HL-60 (cell line): Measurements from ENCODE around the gene TSPEAR.

ENCODE experiments used
- DNase-seq, 2 experiments: peaks; one replicate each; pipeline ENCODE4 v3.0.0-alpha.2; 2010 to 2020; ENCODE audit warnings: low read depth in 1 of 2, low spot score in 1 of 2
- H3K27ac ChIP-seq: fragments of 250-450 bp; sonication (Bioruptor Pico); replicated peaks from 2 replicates; pipeline ENCODE4 v1.5.1; 2020; ENCODE audit warnings: mild to moderate bottlenecking, moderate library complexity
- H3K27me3 ChIP-seq: fragments of 250-450 bp; sonication (Bioruptor Pico); 2 replicates; pipeline ENCODE4 v1.5.1; 2021; ENCODE audit warnings: mild to moderate bottlenecking, moderate library complexity; ENCODE audit not compliant: insufficient read depth, poor library complexity, severe bottlenecking
- H3K4me3 ChIP-seq: replicated peaks from 2 replicates; pipeline ENCODE4 v1.5.1; 2011; ENCODE audit warnings: mild to moderate bottlenecking, control low read depth, low read length; ENCODE audit not compliant: insufficient read depth
- GABPA ChIP-seq: IDR thresholded peaks from 2 replicates; pipeline ENCODE4 v1.6.1; 2012; ENCODE audit warnings: low read depth
- POLR2AphosphoS5 ChIP-seq: IDR thresholded peaks from 2 replicates; pipeline ENCODE4 v1.6.1; 2012; ENCODE audit warnings: low read depth
- SPI1 ChIP-seq: IDR thresholded peaks from 2 replicates; pipeline ENCODE4 v1.6.1; 2012; ENCODE audit warnings: low read depth, mild to moderate bottlenecking, borderline replicate concordance
- TF ChIP-seq, protein P1 (sequence below): IDR thresholded peaks from one replicate; pipeline ENCODE4 v1.5.1; 2011; ENCODE audit warnings: low read length, control low read depth, inconsistent platforms; ENCODE audit not compliant: insufficient read depth
- TF ChIP-seq, protein P2 (sequence below): IDR thresholded peaks from 2 replicates; pipeline ENCODE4 v1.6.1; 2012; ENCODE audit warnings: low read depth; ENCODE audit not compliant: insufficient replicate concordance

Gene TSPEAR

DNA sequence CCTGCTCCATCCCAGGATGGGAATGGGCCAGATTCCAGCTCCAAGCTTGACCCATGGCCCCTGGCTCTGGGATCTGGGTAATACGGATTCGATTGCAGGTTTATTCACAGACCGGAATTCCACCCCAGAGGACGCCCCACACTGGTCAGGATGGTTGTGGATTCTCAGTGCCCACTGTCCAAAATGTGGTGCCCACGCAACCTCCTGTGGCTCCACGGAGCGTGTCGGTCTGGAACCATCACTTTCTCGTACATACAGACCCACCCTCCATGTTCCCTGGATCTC, 203.0 kb downstream of the TSPEAR start:
- H3K4me3 ChIP-seq = no peak overlapping the region
- TF ChIP-seq SPI1 = no peak
- no peak for TF ChIP-seq GABPA
- TF ChIP-seq, protein P1, sequence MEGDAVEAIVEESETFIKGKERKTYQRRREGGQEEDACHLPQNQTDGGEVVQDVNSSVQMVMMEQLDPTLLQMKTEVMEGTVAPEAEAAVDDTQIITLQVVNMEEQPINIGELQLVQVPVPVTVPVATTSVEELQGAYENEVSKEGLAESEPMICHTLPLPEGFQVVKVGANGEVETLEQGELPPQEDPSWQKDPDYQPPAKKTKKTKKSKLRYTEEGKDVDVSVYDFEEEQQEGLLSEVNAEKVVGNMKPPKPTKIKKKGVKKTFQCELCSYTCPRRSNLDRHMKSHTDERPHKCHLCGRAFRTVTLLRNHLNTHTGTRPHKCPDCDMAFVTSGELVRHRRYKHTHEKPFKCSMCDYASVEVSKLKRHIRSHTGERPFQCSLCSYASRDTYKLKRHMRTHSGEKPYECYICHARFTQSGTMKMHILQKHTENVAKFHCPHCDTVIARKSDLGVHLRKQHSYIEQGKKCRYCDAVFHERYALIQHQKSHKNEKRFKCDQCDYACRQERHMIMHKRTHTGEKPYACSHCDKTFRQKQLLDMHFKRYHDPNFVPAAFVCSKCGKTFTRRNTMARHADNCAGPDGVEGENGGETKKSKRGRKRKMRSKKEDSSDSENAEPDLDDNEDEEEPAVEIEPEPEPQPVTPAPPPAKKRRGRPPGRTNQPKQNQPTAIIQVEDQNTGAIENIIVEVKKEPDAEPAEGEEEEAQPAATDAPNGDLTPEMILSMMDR = no peak
- no peak for TF ChIP-seq POLR2AphosphoS5
- TF ChIP-seq, protein P2, sequence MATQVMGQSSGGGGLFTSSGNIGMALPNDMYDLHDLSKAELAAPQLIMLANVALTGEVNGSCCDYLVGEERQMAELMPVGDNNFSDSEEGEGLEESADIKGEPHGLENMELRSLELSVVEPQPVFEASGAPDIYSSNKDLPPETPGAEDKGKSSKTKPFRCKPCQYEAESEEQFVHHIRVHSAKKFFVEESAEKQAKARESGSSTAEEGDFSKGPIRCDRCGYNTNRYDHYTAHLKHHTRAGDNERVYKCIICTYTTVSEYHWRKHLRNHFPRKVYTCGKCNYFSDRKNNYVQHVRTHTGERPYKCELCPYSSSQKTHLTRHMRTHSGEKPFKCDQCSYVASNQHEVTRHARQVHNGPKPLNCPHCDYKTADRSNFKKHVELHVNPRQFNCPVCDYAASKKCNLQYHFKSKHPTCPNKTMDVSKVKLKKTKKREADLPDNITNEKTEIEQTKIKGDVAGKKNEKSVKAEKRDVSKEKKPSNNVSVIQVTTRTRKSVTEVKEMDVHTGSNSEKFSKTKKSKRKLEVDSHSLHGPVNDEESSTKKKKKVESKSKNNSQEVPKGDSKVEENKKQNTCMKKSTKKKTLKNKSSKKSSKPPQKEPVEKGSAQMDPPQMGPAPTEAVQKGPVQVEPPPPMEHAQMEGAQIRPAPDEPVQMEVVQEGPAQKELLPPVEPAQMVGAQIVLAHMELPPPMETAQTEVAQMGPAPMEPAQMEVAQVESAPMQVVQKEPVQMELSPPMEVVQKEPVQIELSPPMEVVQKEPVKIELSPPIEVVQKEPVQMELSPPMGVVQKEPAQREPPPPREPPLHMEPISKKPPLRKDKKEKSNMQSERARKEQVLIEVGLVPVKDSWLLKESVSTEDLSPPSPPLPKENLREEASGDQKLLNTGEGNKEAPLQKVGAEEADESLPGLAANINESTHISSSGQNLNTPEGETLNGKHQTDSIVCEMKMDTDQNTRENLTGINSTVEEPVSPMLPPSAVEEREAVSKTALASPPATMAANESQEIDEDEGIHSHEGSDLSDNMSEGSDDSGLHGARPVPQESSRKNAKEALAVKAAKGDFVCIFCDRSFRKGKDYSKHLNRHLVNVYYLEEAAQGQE = no peak
- H3K27me3 ChIP-seq = no peaks in the 10 kb centered on the region

DNA sequence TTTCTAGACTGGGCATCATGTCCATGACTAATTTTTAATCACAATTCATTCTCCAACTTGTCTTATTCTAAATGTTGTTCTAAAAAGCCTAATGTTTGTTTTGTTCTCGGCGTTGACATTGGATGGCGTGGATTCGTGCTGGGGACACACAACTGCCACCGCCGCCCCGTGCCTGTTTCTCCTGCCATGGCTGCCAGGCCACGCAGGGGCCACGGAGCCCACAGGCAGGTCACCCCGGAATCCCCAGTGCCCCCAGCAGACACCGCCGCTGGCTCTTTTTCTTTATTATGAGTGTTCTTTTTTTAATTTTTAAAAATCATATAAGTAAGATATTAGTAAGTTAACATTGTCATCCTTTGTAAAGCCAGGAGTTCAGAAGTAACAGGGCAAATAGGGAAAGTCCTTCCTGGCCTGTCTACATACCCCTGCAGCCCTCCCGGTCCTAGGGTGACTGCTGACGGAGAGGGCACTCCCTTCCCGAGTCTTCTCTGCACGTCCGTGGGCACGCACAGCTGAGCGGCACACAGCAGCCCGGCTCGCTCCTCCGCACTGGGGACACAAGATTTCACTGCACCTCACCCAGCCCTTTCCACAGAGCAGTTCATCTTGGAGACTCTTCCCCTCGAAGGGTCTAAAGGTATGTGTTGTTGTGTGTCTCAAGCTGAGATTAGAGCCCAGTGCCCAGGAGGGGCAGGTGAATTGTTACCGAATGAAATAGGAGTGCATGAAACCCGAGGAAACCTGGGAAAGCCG, 203.5 kb downstream of the TSPEAR start:
- TF ChIP-seq, protein P1 = no peak
- no peak for TF ChIP-seq SPI1
- no peak for TF ChIP-seq POLR2AphosphoS5
- TF ChIP-seq, protein P2 = no peak
- no peak for TF ChIP-seq GABPA
- no peak for DNase-seq
- H3K27ac ChIP-seq = no peak overlapping the region
- no peaks in the 10 kb centered on the region for H3K27me3 ChIP-seq
- H3K4me3 ChIP-seq = no peak overlapping the region

More for the DNA sequence above, 203.0 kb downstream of the TSPEAR start:
- DNase-seq = no peak
- no peak overlapping the region for H3K27ac ChIP-seq

DNA sequence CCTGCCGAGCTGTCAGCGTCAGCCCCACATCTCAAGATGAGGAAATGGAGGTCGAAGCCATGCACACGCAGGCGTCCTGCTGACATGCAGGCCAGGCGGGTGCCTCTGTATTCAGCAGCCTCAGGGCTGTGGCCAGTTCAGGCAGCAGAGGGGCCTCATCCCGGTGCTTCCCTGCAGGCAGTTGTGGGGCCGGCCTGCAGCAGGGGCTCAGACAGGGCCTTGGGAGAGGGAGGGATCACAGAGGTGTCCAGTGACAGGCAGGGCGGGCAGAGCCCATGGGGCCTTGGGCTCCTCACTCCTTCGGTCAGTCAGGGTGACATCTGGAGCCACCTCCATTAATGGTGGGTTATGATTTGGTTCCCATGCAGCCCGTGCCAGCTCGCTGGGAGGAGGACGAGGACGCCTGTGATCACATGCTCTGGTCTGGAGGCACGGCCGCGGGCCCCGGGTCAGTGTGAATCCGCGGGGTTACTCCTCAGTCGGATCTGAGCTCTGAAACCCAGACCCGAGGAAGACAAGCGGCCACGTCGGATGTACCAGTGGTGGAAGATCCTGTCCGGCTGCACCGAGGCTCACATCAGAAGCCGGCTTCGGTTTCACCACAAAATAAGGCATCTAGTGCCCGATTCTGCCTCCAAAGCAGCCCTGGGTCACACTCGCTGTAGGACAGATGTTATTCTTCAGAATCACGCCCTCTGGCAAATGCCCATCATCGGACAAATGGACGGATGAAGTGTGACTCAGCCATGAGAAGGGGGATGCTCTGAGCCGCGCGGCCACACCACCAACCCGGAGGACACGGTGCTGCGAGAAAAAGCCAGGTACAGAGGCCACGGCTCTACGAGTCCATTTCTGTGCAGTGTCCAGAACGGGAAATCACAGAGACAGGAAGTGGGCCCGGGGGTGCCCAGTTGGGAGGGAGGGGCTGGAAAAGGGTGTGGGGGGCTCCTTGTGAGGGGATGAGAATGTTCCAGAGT, 204.8 kb downstream of the TSPEAR start:
- TF ChIP-seq, protein P1 = no peak
- TF ChIP-seq, protein P2 = no peak
- no peak for TF ChIP-seq GABPA
- no peak for TF ChIP-seq POLR2AphosphoS5
- no peak for TF ChIP-seq SPI1
- DNase-seq = no peak
- H3K27me3 ChIP-seq = no peaks in the 10 kb centered on the region

More for the DNA sequence above, 204.8 kb downstream of the TSPEAR start:
- Histone ChIP-seq H3K27ac (no peak overlapping the region), H3K4me3 (no peak overlapping the region)
